ENCODE results near the gene NADK.
A peak's percentile ranks its signal among the peaks of the same experiment; 100 is the strongest.
"Not testable (repeated sequence)": the region's sequence is repeated elsewhere in the genome, so short reads cannot be mapped to it uniquely, and the experiment has no call there.

NADK gene

GRCh38 chr1:1746566-1746909 is 31.7 kb downstream of the NADK start:
- DNase-seq (ENCODE audit: low read depth): not testable (repeated sequence)

GRCh38 chr1:1745651-1746565 is 32.4 kb downstream of the NADK start:
- peak; percentile 83 for DNase-seq (ENCODE audit: low read depth)

GRCh38 chr1:1742529-1742928 is 35.7 kb downstream of the NADK start:
- not testable (repeated sequence) for DNase-seq (ENCODE audit: low read depth)

GRCh38 chr1:1741013-1741412 is 37.3 kb downstream of the NADK start:
- not testable (repeated sequence) for DNase-seq (ENCODE audit: low read depth)

- DNase-seq (ENCODE audit: low read depth): not testable (repeated sequence)
Observed at GRCh38 chr1:1738799-1739337, 39.4 kb downstream of the NADK start.

GRCh38 chr1:1737675-1738590 is 40.3 kb downstream of the NADK start:
- DNase-seq (ENCODE audit: low read depth): not testable (repeated sequence)

GRCh38 chr1:1732381-1732780 is 45.9 kb downstream of the NADK start:
- no peak for DNase-seq (ENCODE audit: low read depth)

GRCh38 chr1:1730870-1731269 is 47.4 kb downstream of the NADK start:
- DNase-seq (ENCODE audit: low read depth): no peak

GRCh38 chr1:1730230-1730629 is 48.0 kb downstream of the NADK start:
- DNase-seq (ENCODE audit: low read depth): not testable (repeated sequence)

- DNase-seq (ENCODE audit: low read depth): not testable (repeated sequence)
Observed at GRCh38 chr1:1729116-1729816, 49.0 kb downstream of the NADK start.

- DNase-seq (ENCODE audit: low read depth): not testable (repeated sequence)
Observed at GRCh38 chr1:1728308-1729005, 49.8 kb downstream of the NADK start.

GRCh38 chr1:1727131-1727651 is 51.1 kb downstream of the NADK start:
- DNase-seq (ENCODE audit: low read depth): not testable (repeated sequence)

GRCh38 chr1:1726088-1726487 is 52.2 kb downstream of the NADK start:
- not testable (repeated sequence) for DNase-seq (ENCODE audit: low read depth)

- DNase-seq (ENCODE audit: low read depth): peak; percentile 99
Observed at GRCh38 chr1:1724035-1724864, 54.0 kb downstream of the NADK start, which contains the start of gene CDK11A. CDK11A (minus strand) TSS chr1:1724357; CDS start chr1:1722818, 1,539 bp downstream.

- DNase-seq (ENCODE audit: low read depth): no peak
Observed at GRCh38 chr1:1721201-1721600, 57.1 kb downstream of the NADK start.

GRCh38 chr1:1715109-1715883 is 63.0 kb downstream of the NADK start:
- DNase-seq (ENCODE audit: low read depth): not testable (repeated sequence)

GRCh38 chr1:1707897-1708296 is 70.4 kb downstream of the NADK start:
- not testable (repeated sequence) for DNase-seq (ENCODE audit: low read depth)

GRCh38 chr1:1707241-1707640 is 71.0 kb downstream of the NADK start:
- not testable (repeated sequence) for DNase-seq (ENCODE audit: low read depth)

GRCh38 chr1:1705623-1706022 is 72.6 kb downstream of the NADK start:
- DNase-seq (ENCODE audit: low read depth): not testable (repeated sequence)

All from stimulated activated CD8-positive, alpha-beta memory T cell treated with anti-CD3 and anti-CD28 coated beads, Interleukin-15, amount 100 ng/mL, for 1 hour (primary cell).